ENCODE data around the gene CLIC5.

CLIC5 gene

DNA sequence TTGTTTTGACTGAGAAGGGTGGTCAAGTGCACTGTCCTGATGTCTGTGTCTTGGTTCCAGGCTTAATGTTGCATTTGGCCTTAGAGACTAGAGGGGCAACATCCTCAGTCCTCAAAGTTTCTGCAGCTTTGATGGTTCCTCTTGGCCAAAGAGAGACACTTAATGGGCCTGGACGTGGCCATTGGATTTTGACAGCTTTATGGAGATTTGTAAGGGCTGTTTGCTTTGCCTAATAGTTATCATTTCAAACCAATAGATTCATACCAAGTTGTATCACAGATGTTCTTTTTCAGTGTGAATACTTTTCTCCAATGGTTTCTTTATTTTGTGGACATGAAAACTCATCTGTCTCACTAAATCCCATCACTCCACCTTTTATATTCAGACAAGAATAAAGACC, 45.8 kb upstream of the CLIC5 start:
- DNase-seq (ENCODE audit: low read depth in 1 of 2, low spot score in 1 of 2) = no peak
- Histone ChIP-seq H3K27me3 (ENCODE audit: insufficient read depth, poor library complexity, severe bottlenecking) (peaks cover 2% of the 10 kb centered on the region), H3K27ac (replicated peaks) (no peak overlapping the region), H3K4me3 (replicated peaks; ENCODE audit: insufficient read depth, low read length) (no peak overlapping the region)
- TF ChIP-seq, protein P1, sequence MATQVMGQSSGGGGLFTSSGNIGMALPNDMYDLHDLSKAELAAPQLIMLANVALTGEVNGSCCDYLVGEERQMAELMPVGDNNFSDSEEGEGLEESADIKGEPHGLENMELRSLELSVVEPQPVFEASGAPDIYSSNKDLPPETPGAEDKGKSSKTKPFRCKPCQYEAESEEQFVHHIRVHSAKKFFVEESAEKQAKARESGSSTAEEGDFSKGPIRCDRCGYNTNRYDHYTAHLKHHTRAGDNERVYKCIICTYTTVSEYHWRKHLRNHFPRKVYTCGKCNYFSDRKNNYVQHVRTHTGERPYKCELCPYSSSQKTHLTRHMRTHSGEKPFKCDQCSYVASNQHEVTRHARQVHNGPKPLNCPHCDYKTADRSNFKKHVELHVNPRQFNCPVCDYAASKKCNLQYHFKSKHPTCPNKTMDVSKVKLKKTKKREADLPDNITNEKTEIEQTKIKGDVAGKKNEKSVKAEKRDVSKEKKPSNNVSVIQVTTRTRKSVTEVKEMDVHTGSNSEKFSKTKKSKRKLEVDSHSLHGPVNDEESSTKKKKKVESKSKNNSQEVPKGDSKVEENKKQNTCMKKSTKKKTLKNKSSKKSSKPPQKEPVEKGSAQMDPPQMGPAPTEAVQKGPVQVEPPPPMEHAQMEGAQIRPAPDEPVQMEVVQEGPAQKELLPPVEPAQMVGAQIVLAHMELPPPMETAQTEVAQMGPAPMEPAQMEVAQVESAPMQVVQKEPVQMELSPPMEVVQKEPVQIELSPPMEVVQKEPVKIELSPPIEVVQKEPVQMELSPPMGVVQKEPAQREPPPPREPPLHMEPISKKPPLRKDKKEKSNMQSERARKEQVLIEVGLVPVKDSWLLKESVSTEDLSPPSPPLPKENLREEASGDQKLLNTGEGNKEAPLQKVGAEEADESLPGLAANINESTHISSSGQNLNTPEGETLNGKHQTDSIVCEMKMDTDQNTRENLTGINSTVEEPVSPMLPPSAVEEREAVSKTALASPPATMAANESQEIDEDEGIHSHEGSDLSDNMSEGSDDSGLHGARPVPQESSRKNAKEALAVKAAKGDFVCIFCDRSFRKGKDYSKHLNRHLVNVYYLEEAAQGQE (IDR thresholded peaks at IDR 0.05; ENCODE audit: insufficient replicate concordance, low read depth) = no peak
- TF ChIP-seq SPI1 (IDR thresholded peaks at IDR 0.05; ENCODE audit: borderline replicate concordance, low read depth) (no peak), POLR2AphosphoS5 (IDR thresholded peaks at IDR 0.05; ENCODE audit: low read depth) (no peak), GABPA (IDR thresholded peaks at IDR 0.05; ENCODE audit: low read depth) (no peak)
- TF ChIP-seq, protein P2, sequence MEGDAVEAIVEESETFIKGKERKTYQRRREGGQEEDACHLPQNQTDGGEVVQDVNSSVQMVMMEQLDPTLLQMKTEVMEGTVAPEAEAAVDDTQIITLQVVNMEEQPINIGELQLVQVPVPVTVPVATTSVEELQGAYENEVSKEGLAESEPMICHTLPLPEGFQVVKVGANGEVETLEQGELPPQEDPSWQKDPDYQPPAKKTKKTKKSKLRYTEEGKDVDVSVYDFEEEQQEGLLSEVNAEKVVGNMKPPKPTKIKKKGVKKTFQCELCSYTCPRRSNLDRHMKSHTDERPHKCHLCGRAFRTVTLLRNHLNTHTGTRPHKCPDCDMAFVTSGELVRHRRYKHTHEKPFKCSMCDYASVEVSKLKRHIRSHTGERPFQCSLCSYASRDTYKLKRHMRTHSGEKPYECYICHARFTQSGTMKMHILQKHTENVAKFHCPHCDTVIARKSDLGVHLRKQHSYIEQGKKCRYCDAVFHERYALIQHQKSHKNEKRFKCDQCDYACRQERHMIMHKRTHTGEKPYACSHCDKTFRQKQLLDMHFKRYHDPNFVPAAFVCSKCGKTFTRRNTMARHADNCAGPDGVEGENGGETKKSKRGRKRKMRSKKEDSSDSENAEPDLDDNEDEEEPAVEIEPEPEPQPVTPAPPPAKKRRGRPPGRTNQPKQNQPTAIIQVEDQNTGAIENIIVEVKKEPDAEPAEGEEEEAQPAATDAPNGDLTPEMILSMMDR (IDR thresholded peaks at IDR 0.05; ENCODE audit: insufficient read depth, low read length) = no peak

DNA sequence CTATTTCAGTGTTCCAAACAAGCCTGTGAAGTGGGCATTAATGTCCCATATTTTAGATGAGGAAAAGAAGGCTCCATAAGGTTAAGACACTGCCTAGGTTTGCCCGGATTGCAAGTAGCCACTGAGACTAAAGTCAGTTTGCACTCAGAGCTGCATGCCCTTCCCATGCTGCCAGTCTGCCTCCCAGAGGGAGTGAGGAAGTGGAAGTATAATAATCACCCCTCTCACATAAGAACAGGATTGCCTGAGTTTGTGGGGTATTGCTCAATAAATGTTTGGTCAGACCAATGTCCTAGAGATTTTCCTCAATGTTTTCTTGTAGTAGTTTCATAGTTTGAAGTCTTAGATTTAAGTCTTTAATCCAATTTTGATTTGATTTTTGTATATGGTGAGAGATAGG, 43.9 kb upstream of the CLIC5 start:
- H3K4me3 ChIP-seq (replicated peaks; ENCODE audit: insufficient read depth, low read length) = no peak overlapping the region
- H3K27me3 ChIP-seq (ENCODE audit: insufficient read depth, poor library complexity, severe bottlenecking) = no peaks in the 10 kb centered on the region
- DNase-seq (ENCODE audit: low read depth in 1 of 2, low spot score in 1 of 2) = peak in 1 of 2 experiments; percentile 0
- no peak overlapping the region for H3K27ac ChIP-seq (replicated peaks)
- TF ChIP-seq SPI1 (IDR thresholded peaks at IDR 0.05; ENCODE audit: borderline replicate concordance, low read depth) = no peak
- no peak for TF ChIP-seq GABPA (IDR thresholded peaks at IDR 0.05; ENCODE audit: low read depth)

DNA sequence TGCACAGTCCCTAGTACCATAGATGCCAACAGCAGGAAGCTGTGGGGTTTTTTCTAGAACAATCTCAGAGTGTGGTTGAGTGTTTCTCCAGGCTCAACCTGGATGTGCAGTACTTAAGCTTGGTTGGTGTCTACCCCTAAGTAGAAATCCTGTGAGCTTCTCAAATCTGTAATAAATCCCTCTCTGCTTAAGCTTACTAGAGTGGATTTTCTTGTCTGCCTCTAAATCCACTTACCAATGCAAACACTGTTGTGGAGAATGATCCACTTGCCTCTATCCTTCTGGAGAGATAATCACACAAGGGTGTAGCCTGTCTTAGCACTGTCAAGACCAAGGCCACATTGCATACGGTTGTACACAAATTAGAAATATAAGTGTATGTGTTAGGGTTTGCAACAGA, 43.3 kb upstream of the CLIC5 start:
- no peak for DNase-seq (ENCODE audit: low read depth in 1 of 2, low spot score in 1 of 2)
- H3K27me3 ChIP-seq (ENCODE audit: insufficient read depth, poor library complexity, severe bottlenecking) = no peaks in the 10 kb centered on the region
- no peak overlapping the region for H3K4me3 ChIP-seq (replicated peaks; ENCODE audit: insufficient read depth, low read length)
- TF ChIP-seq GABPA (IDR thresholded peaks at IDR 0.05; ENCODE audit: low read depth) = no peak
- TF ChIP-seq POLR2AphosphoS5 (IDR thresholded peaks at IDR 0.05; ENCODE audit: low read depth) = no peak
- TF ChIP-seq, protein P2 (IDR thresholded peaks at IDR 0.05; ENCODE audit: insufficient read depth, low read length) = no peak
- H3K27ac ChIP-seq (replicated peaks) = no peak overlapping the region

DNA sequence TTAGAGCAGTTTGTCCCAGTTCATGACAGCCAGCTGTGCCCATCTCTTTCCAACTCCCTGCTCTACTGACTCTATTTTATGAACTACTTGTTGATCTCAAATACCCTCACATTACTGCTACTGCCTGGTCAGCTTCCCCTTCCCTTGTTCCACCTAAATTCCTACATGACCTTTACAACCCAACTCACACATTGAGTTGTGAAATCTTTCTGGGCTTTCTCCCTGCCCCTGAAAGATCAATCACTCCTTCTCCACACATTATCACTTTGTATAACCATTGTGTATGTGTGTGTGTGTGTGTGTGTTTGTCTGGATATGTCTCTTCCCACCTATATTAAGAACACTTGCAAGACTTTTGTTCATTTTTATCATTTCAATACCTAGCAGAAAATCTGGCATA, 42.1 kb upstream of the CLIC5 start:
- H3K27ac ChIP-seq (replicated peaks) = no peak overlapping the region
- DNase-seq (ENCODE audit: low read depth in 1 of 2, low spot score in 1 of 2) = no peak
- no peak overlapping the region for H3K4me3 ChIP-seq (replicated peaks; ENCODE audit: insufficient read depth, low read length)
- H3K27me3 ChIP-seq (ENCODE audit: insufficient read depth, poor library complexity, severe bottlenecking) = no peaks in the 10 kb centered on the region
- TF ChIP-seq GABPA (IDR thresholded peaks at IDR 0.05; ENCODE audit: low read depth) (no peak), POLR2AphosphoS5 (IDR thresholded peaks at IDR 0.05; ENCODE audit: low read depth) (no peak), SPI1 (IDR thresholded peaks at IDR 0.05; ENCODE audit: borderline replicate concordance, low read depth) (no peak)
- TF ChIP-seq, protein P2 (IDR thresholded peaks at IDR 0.05; ENCODE audit: insufficient read depth, low read length) = no peak
- TF ChIP-seq, protein P1 (IDR thresholded peaks at IDR 0.05; ENCODE audit: insufficient replicate concordance, low read depth) = no peak

Data from HL-60 (cell line).